H1 (cell line): Measurements from ENCODE around the gene C5orf15. TPM values are rescaled to one million over a fixed set of nuclear protein-coding genes. Genes with fewer than 3 reads are reported as not detected.

ENCODE experiments used
- CTCF ChIA-PET: fragments of 300-600 bp; sonication (Branson Sonifier 250); formaldehyde crosslinking; loops from one replicate; lab custom pipeline; 2021; ENCODE audit not compliant: partially characterized antibody; lab: Charles Lee
- POLR2A ChIA-PET: fragments of 300-600 bp; sonication (Branson Sonifier 250); formaldehyde crosslinking; loops from one replicate; lab custom pipeline; 2021; ENCODE audit warnings: inconsistent platforms; ENCODE audit not compliant: partially characterized antibody; lab: Charles Lee
- DNase-seq, 2 experiments: peaks; one replicate each; pipeline versions ENCODE4 v3.0.0 to v3.0.0-alpha.2; 2010 to 2022; ENCODE audit warnings: low spot score in 2 of 2, low read depth in 1 of 2, mixed read lengths in 1 of 2
- FAIRE-seq: peaks from 2 replicates; lab custom pipeline; 2011; peaks lifted over from hg19 to GRCh38; lab: Jason Lieb, UNC
- H2AFZ ChIP-seq: 2 replicates; pipeline ENCODE4 v1.8.1; 2012; ENCODE audit warnings: low read length, inconsistent platforms
- H2AK5ac ChIP-seq: 2 replicates; pipeline ENCODE4 v1.6.1; 2013; ENCODE audit warnings: low read depth, low read length
- H2BK120ac ChIP-seq: replicated peaks from 2 replicates; pipeline ENCODE3; 2013; ENCODE audit warnings: low read depth, low read length, inconsistent platforms
- H2BK12ac ChIP-seq: 2 replicates; pipeline ENCODE4 v1.6.1; 2013; ENCODE audit warnings: low read depth, low read length
- H2BK15ac ChIP-seq: 2 replicates; pipeline ENCODE4 v1.6.1; 2013; ENCODE audit warnings: low read length
- H2BK20ac ChIP-seq: 2 replicates; pipeline ENCODE4 v1.6.1; 2013; ENCODE audit warnings: low read length
- H2BK5ac ChIP-seq: 2 replicates; pipeline ENCODE4 v1.6.1; 2013; ENCODE audit warnings: low read depth, low read length
- H3K14ac ChIP-seq: 2 replicates; pipeline ENCODE4 v1.6.1; 2013; ENCODE audit warnings: inconsistent platforms; ENCODE audit not compliant: insufficient read length
- H3K18ac ChIP-seq: 2 replicates; pipeline ENCODE4 v1.6.1; 2013; ENCODE audit warnings: low read length; ENCODE audit errors: extremely low read depth
- H3K23ac ChIP-seq: 2 replicates; pipeline ENCODE4 v1.6.1; 2013; ENCODE audit warnings: inconsistent platforms; ENCODE audit not compliant: insufficient read length
- H3K23me2 ChIP-seq: 2 replicates; pipeline ENCODE4 v1.6.1; 2013; ENCODE audit warnings: low read depth, low read length
- H3K27ac ChIP-seq: 2 replicates; pipeline ENCODE4 v1.6.1; 2011; ENCODE audit warnings: low read depth, low read length, inconsistent platforms
- H3K27me3 ChIP-seq, 4 experiments: replicated peaks in 1 of 4; 1 replicate in 1 of 4; 2 replicates in 3 of 4; pipeline versions ENCODE4 v1.6.1 to v1.8.1; 2011 to 2013; ENCODE audit warnings: low read length in 3 of 4, mild to moderate bottlenecking in 3 of 4, inconsistent platforms in 2 of 4, mixed read lengths in 2 of 4, moderate library complexity in 1 of 4; ENCODE audit not compliant: control insufficient read depth in 3 of 4, insufficient read depth in 3 of 4; ENCODE audit errors: extremely low read depth in 1 of 4
- H3K36me3 ChIP-seq, 4 experiments: 2 replicates each; pipeline versions ENCODE4 v1.6.1 to v1.8.1; 2011 to 2013; ENCODE audit warnings: mild to moderate bottlenecking in 4 of 4, low read length in 3 of 4, moderate library complexity in 2 of 4, control low read depth in 1 of 4, inconsistent platforms in 1 of 4; ENCODE audit not compliant: insufficient read depth in 4 of 4, control insufficient read depth in 2 of 4
- H3K4ac ChIP-seq: replicated peaks from 2 replicates; pipeline ENCODE3; 2013; ENCODE audit warnings: low read length, low read depth, mixed read lengths, inconsistent platforms; ENCODE audit not compliant: insufficient read length
- H3K4me1 ChIP-seq, 4 experiments: replicated peaks in 1 of 4; 1 replicate in 1 of 4; 2 replicates in 3 of 4; pipeline versions ENCODE4 v1.6.1 to v1.8.1; 2011 to 2013; ENCODE audit warnings: low read length in 3 of 4, inconsistent platforms in 2 of 4, mixed read lengths in 1 of 4; ENCODE audit not compliant: insufficient read depth in 4 of 4, control insufficient read depth in 3 of 4
- H3K4me2 ChIP-seq, 2 experiments: 2 replicates each; pipeline versions ENCODE4 v1.6.1 to v1.8.1; 2011 to 2013; ENCODE audit warnings: low read depth in 2 of 2, low read length in 2 of 2, control low read depth in 1 of 2, inconsistent platforms in 1 of 2, mild to moderate bottlenecking in 1 of 2; ENCODE audit not compliant: insufficient read depth in 1 of 2
- H3K4me3 ChIP-seq, 4 experiments: fragments of 200-600, 300-600 bp in 1 of 4; sonication (generic), shearing (Covaris generic), sonication (Bioruptor Twin) in 1 of 4; 2 replicates each; pipeline versions ENCODE4 v1.5.1 to v1.8.1; 2011 to 2016; ENCODE audit warnings: low read length in 4 of 4, low read depth in 3 of 4, control low read depth in 2 of 4, inconsistent platforms in 2 of 4, mild to moderate bottlenecking in 2 of 4, mixed read lengths in 1 of 4, moderate library complexity in 1 of 4; ENCODE audit not compliant: insufficient read depth in 2 of 4; ENCODE audit errors: extremely low read depth in 1 of 4
- H3K56ac ChIP-seq: replicated peaks from 2 replicates; pipeline ENCODE3; 2013; ENCODE audit warnings: low read depth, mild to moderate bottlenecking, mixed read lengths, low read length, inconsistent platforms; ENCODE audit not compliant: insufficient read length
- H3K79me1 ChIP-seq: 2 replicates; pipeline ENCODE4 v1.6.1; 2013; ENCODE audit warnings: low read depth, low read length, control low read depth
- H3K79me2 ChIP-seq, 2 experiments: 2 replicates each; pipeline versions ENCODE4 v1.6.1 to v1.8.1; 2012 to 2013; ENCODE audit warnings: low read length in 2 of 2, mild to moderate bottlenecking in 2 of 2, inconsistent platforms in 1 of 2; ENCODE audit not compliant: insufficient read depth in 2 of 2, control insufficient read depth in 1 of 2
- H3K9ac ChIP-seq, 4 experiments: replicated peaks in 1 of 4; 1 replicate in 1 of 4; 2 replicates in 3 of 4; pipeline versions ENCODE4 v1.6.1 to v1.8.1; 2011 to 2013; ENCODE audit warnings: low read depth in 3 of 4, low read length in 3 of 4, control low read depth in 2 of 4, mild to moderate bottlenecking in 2 of 4, moderate library complexity in 2 of 4, inconsistent platforms in 1 of 4; ENCODE audit errors: extremely low read depth in 1 of 4
- H3K9me3 ChIP-seq, 2 experiments: 2 replicates each; pipeline versions ENCODE4 v1.6.1 to v1.8.1; 2012 to 2013; ENCODE audit warnings: mild to moderate bottlenecking in 2 of 2, moderate library complexity in 2 of 2, control low read depth in 1 of 2, inconsistent platforms in 1 of 2, low read depth in 1 of 2, low read length in 1 of 2, mixed read lengths in 1 of 2; ENCODE audit not compliant: insufficient read depth in 2 of 2
- H4K20me1 ChIP-seq, 2 experiments: replicated peaks in 1 of 2; 2 replicates each; pipeline versions ENCODE3 to v1.8.1; 2011 to 2013; ENCODE audit warnings: inconsistent platforms in 2 of 2, low read length in 2 of 2, mild to moderate bottlenecking in 1 of 2; ENCODE audit not compliant: insufficient read depth in 2 of 2, control insufficient read depth in 1 of 2
- H4K5ac ChIP-seq: 2 replicates; pipeline ENCODE4 v1.6.1; 2013; ENCODE audit warnings: low read length, low read depth, mixed read lengths, inconsistent platforms; ENCODE audit not compliant: insufficient read length
- H4K8ac ChIP-seq: 2 replicates; pipeline ENCODE4 v1.8.0; 2013; ENCODE audit warnings: mild to moderate bottlenecking, moderate library complexity, low read length, inconsistent platforms; ENCODE audit not compliant: insufficient read depth; ENCODE audit errors: extremely low read depth
- H4K91ac ChIP-seq: replicated peaks from 2 replicates; pipeline ENCODE3; 2013; ENCODE audit warnings: low read length, mixed read lengths, inconsistent platforms; ENCODE audit not compliant: insufficient read length
- CTBP2 ChIP-seq: IDR thresholded peaks from 2 replicates; pipeline ENCODE4 v1.7.0; 2011; ENCODE audit warnings: borderline replicate concordance, mild to moderate bottlenecking, moderate library complexity, mixed read lengths, low read length; ENCODE audit not compliant: insufficient read depth, insufficient read length
- EZH2 ChIP-seq: fragments of 200-600 bp; sonication (generic); IDR thresholded peaks from 2 replicates; pipeline ENCODE4 v1.7.1; 2012; ENCODE audit warnings: low read depth, mild to moderate bottlenecking, moderate library complexity, low read length, inconsistent platforms; ENCODE audit not compliant: severe bottlenecking
- GABPA ChIP-seq: IDR thresholded peaks from 2 replicates; pipeline ENCODE4 v1.6.1; 2011; ENCODE audit warnings: mild to moderate bottlenecking, low read length, moderate library complexity, borderline replicate concordance; ENCODE audit not compliant: insufficient read depth
- PHF8 ChIP-seq: fragments of 200-600 bp; sonication (generic); conservative IDR thresholded peaks from 2 replicates; pipeline ENCODE4 v1.7.1; 2012; ENCODE audit warnings: low read depth, mild to moderate bottlenecking, inconsistent platforms, low read length, moderate library complexity
- POLR2A ChIP-seq, 2 experiments: IDR thresholded peaks; 1 replicate in 1 of 2; 2 replicates in 1 of 2; pipeline ENCODE4 v1.6.1; 2011; ENCODE audit warnings: low read depth in 2 of 2, low read length in 2 of 2, mild to moderate bottlenecking in 2 of 2; ENCODE audit errors: control extremely low read depth in 1 of 2
- RXRA ChIP-seq: IDR thresholded peaks from 2 replicates; pipeline ENCODE4 v1.6.1; 2011; ENCODE audit warnings: low read depth, mild to moderate bottlenecking, low read length, moderate library complexity; ENCODE audit not compliant: insufficient read depth
- SIX5 ChIP-seq: IDR thresholded peaks from 2 replicates; pipeline ENCODE4 v1.6.1; 2011; ENCODE audit warnings: mild to moderate bottlenecking, low read depth, low read length
- WGBS, 2 experiments: shearing (Covaris generic) in 1 of 2; methylation state at CpG; one replicate each; pipeline versions ENCODE4 v1.1.6 to v1.1.7; 2013 to 2015; ENCODE audit warnings: low lambda C conversion rate in 2 of 2, mixed read lengths in 2 of 2, inconsistent platforms in 1 of 2, low coverage in 1 of 2, missing lambda C conversion rate in 1 of 2; ENCODE audit not compliant: insufficient replicate concordance in 2 of 2, insufficient coverage in 1 of 2, insufficient read length in 1 of 2; ENCODE audit errors: extremely low coverage in 1 of 2, missing lambda C conversion rate in 1 of 2; 5-methylcytosine and 5-hydroxymethylcytosine counted together
- polyA plus RNA-seq, 7 experiments: library from polyadenylated mRNA; depleted of rRNA in 3 of 7; stranded (reverse) in 5 of 7; unstranded in 2 of 7; fragments of >200 nt in 5 of 7; fragments of 200-250 nt in 2 of 7; gene quantifications; 1 replicate in 5 of 7; 2 replicates in 1 of 7; 4 replicates in 1 of 7; pipeline versions ENCODE4 v1.2.1 to v1.2.3, GENCODE V29; 2011 to 2013; ENCODE audit warnings: missing spikeins in 2 of 7, mixed read lengths in 2 of 7
- total RNA-seq: library from RNA; stranded (reverse); fragmentation: NEBNext Ultra II Directional; extraction: Animal tissue kit (Norgen Biotek cat#: 25700); gene quantifications from 2 replicates; pipeline ENCODE4 v1.2.1, GENCODE V29; 2021
- TF ChIP-seq, protein P1 (sequence below), 3 experiments: IDR thresholded peaks; 1 replicate in 2 of 3; 2 replicates in 1 of 3; pipeline versions ENCODE4 v1.5.1 to v1.6.1; 2011; ENCODE audit warnings: low read length in 3 of 3, mild to moderate bottlenecking in 3 of 3, inconsistent platforms in 2 of 3, low read depth in 1 of 3, moderate library complexity in 1 of 3; ENCODE audit not compliant: insufficient read depth in 1 of 3; ENCODE audit errors: control extremely low read depth in 1 of 3

Gene C5orf15
- total and polyA plus RNA-seq, 2 of the 8 experiments (the other 6 are each of a cell fraction or from before 2014, with no cell fraction given) = 31.7 to 39.3 TPM

DNA sequence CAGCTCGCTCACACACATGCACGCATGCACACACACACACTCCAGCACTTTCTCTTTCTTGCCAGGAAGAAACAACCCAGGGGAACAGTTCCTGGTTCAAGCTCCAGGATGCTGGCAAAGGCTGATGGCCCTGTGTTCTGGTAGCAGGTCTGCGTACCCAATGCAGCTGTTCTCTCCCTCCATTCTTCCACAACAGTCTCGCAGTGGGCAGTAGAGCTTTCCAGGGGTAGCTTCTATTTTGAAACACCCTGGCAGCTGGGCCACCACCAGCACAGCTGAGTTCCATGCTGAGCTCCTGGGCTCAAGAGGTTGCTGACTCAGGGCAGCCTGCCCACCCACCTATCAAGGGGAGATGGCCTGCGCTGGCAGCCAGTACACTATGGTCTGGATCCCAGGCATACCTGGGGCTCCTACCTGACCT is 31.7 kb upstream of the C5orf15 start:
- peaks cover 7% of the 10 kb centered on the region for H3K23me2 ChIP-seq
- no peak overlapping the region for H4K5ac ChIP-seq
- H4K91ac ChIP-seq = no peak overlapping the region
- H3K56ac ChIP-seq = no peak overlapping the region
- no peak overlapping the region for H3K4me2 ChIP-seq
- no peaks in the 10 kb centered on the region for H3K27me3 ChIP-seq
- H4K20me1 ChIP-seq = peaks cover 46 to 54% of the 10 kb centered on the region in 2 experiments
- H3K9ac ChIP-seq = no peak overlapping the region
- no peak overlapping the region for H3K27ac ChIP-seq
- no peak overlapping the region for H2AK5ac ChIP-seq
- FAIRE-seq (no peak), DNase-seq (no peak)
- no peak overlapping the region for H2AFZ ChIP-seq
- H3K18ac ChIP-seq = no peak overlapping the region
- peaks cover 8 to 28% (median 19%) of the 10 kb centered on the region in 4 experiments for H3K4me1 ChIP-seq
- ChIA-PET POLR2A (interaction anchor here (0.9 kb wide), 1 partner anchor 8 kb away, joined by 3 read pairs; no protein-coding TSS in a partner anchor), CTCF (interaction anchor here (0.8 to 9.3 kb wide), 7 partner anchors 9 to 146 kb away, joined by 3 to 160 read pairs (median 5); no protein-coding TSS in a partner anchor)
- peaks cover 64 to 91% of the 10 kb centered on the region in 2 experiments for H3K79me2 ChIP-seq
- no peak overlapping the region for H3K14ac ChIP-seq
- no peaks in the 10 kb centered on the region; a peak in 1 of 8 replicates for H3K36me3 ChIP-seq
- H3K23ac ChIP-seq = no peak overlapping the region
- no peak overlapping the region for H2BK12ac ChIP-seq
- peak overlapping the region; percentile 45; the same call in 1 of the 2 replicates for H4K8ac ChIP-seq
- H3K9me3 ChIP-seq = no peaks in the 10 kb centered on the region
- H3K79me1 ChIP-seq = peaks cover 19% of the 10 kb centered on the region
- WGBS, 2 experiments = 89% methylated on average over 5 of the region's 5 CpGs; no CpG with 5 or more reads in 1 of the 2 experiments
- H2BK5ac ChIP-seq = no peak overlapping the region
- no peak overlapping the region for H3K4ac ChIP-seq
- TF ChIP-seq SIX5 (no peak), POLR2A (IDR thresholded peaks at IDR 0.05; ENCODE audit: control extremely low read depth in 1 of 2, low read depth in 2 of 2, low read length in 2 of 2) (no peak; a peak in 1 of 3 replicates), CTBP2 (no peak), GABPA (no peak), RXRA (no peak), PHF8 (no peak), EZH2 (no peak)
- TF ChIP-seq, protein P1, sequence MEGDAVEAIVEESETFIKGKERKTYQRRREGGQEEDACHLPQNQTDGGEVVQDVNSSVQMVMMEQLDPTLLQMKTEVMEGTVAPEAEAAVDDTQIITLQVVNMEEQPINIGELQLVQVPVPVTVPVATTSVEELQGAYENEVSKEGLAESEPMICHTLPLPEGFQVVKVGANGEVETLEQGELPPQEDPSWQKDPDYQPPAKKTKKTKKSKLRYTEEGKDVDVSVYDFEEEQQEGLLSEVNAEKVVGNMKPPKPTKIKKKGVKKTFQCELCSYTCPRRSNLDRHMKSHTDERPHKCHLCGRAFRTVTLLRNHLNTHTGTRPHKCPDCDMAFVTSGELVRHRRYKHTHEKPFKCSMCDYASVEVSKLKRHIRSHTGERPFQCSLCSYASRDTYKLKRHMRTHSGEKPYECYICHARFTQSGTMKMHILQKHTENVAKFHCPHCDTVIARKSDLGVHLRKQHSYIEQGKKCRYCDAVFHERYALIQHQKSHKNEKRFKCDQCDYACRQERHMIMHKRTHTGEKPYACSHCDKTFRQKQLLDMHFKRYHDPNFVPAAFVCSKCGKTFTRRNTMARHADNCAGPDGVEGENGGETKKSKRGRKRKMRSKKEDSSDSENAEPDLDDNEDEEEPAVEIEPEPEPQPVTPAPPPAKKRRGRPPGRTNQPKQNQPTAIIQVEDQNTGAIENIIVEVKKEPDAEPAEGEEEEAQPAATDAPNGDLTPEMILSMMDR (IDR thresholded peaks at IDR 0.05; ENCODE audit: control extremely low read depth in 1 of 3, insufficient read depth in 1 of 3, low read depth in 1 of 3, low read length in 3 of 3) = no peak
- H2BK15ac ChIP-seq = no peak overlapping the region
- H3K4me3 ChIP-seq = no peak overlapping the region
- H2BK20ac ChIP-seq = no peak overlapping the region
- H2BK120ac ChIP-seq = no peak overlapping the region
